IMR-90 (cell line): ENCODE data around the gene ZNF124.

Source experiments
- BHLHE40 ChIP-seq: fragments of 150-350 bp; IDR thresholded peaks from 2 replicates; pipeline ENCODE4 v1.6.1; 2016; ENCODE audit warnings: mild to moderate bottlenecking, low read depth, low read length
- CHD1 ChIP-seq: IDR thresholded peaks from 2 replicates; pipeline ENCODE4 v1.6.1; 2012; ENCODE audit warnings: low read depth, low read length, improper control_type of control experiment
- MAFK ChIP-seq: IDR thresholded peaks from 2 replicates; pipeline ENCODE4 v1.6.1; 2012; ENCODE audit warnings: low read depth, low read length, improper control_type of control experiment
- POLR2A ChIP-seq: IDR thresholded peaks from 2 replicates; pipeline ENCODE4 v1.6.1; 2012; ENCODE audit warnings: mild to moderate bottlenecking, low read depth, low read length
- RAD21 ChIP-seq: IDR thresholded peaks from 2 replicates; pipeline ENCODE4 v1.6.1; 2012; ENCODE audit warnings: low read length, improper control_type of control experiment
- TF ChIP-seq, protein P1 (sequence below): conservative IDR thresholded peaks from 2 replicates; pipeline ENCODE4 v1.5.1; 2012; ENCODE audit warnings: mild to moderate bottlenecking, low read depth, low read length, improper control_type of control experiment
- TF ChIP-seq, protein P2 (sequence below): fragments of 150-350 bp; IDR thresholded peaks from 2 replicates; pipeline ENCODE4 v1.6.1; 2017; ENCODE audit warnings: mild to moderate bottlenecking, antibody characterized with exemption, low read length, low read depth

DNA sequence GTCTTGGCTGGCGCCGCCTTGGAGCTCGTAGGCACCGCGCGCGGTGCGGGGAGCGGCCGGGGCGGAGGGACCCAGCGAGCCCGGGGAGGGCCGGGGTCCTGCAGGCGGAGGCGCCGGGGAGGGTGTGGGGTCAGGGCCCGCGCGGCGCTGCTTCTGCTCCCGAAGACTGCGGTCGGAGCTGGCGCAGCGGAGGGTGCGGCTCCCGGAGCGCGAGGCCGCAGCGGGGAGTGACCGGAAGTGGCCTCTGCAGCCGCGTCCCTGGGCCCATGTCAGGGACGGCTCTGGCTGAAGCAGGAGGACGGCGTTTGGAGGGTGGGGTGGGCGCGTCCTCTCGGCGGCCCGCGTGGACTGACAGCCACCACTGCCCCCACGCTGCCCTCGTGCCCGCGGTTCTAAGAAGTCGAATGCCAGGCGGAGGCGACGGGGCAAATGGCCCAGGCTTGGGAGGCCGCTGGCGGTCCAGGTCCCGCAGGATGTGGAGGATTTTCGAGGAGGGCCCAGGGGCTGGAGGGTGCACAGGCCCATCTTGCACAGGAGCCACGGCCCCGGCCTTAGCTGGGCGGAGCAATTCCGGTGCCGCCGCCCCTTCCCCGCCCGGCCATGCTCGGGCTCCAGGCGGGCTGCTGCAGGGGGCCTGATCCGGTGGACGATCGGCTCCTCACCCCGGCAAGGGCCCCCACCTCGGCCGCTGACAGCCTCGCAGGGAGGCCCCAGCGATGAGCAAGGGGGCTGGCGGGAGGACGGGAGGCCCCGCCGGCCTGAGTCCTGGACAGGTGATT, 59.9 kb downstream of the ZNF124 start:
- TF ChIP-seq, protein P1, sequence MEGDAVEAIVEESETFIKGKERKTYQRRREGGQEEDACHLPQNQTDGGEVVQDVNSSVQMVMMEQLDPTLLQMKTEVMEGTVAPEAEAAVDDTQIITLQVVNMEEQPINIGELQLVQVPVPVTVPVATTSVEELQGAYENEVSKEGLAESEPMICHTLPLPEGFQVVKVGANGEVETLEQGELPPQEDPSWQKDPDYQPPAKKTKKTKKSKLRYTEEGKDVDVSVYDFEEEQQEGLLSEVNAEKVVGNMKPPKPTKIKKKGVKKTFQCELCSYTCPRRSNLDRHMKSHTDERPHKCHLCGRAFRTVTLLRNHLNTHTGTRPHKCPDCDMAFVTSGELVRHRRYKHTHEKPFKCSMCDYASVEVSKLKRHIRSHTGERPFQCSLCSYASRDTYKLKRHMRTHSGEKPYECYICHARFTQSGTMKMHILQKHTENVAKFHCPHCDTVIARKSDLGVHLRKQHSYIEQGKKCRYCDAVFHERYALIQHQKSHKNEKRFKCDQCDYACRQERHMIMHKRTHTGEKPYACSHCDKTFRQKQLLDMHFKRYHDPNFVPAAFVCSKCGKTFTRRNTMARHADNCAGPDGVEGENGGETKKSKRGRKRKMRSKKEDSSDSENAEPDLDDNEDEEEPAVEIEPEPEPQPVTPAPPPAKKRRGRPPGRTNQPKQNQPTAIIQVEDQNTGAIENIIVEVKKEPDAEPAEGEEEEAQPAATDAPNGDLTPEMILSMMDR: no peak
- TF ChIP-seq RAD21 (no peak), BHLHE40 (no peak), CHD1 (no peak), POLR2A (no peak), MAFK (no peak)
- TF ChIP-seq, protein P2, sequence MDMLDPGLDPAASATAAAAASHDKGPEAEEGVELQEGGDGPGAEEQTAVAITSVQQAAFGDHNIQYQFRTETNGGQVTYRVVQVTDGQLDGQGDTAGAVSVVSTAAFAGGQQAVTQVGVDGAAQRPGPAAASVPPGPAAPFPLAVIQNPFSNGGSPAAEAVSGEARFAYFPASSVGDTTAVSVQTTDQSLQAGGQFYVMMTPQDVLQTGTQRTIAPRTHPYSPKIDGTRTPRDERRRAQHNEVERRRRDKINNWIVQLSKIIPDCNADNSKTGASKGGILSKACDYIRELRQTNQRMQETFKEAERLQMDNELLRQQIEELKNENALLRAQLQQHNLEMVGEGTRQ: no peak
